Hepatic stellate cell (primary cell): ENCODE measurements around the gene TMEM138.

Experiments used
- DNase-seq: peaks from one replicate; pipeline ENCODE4 v3.0.0; 2011; ENCODE audit warnings: low spot score

Gene TMEM138

DNA sequence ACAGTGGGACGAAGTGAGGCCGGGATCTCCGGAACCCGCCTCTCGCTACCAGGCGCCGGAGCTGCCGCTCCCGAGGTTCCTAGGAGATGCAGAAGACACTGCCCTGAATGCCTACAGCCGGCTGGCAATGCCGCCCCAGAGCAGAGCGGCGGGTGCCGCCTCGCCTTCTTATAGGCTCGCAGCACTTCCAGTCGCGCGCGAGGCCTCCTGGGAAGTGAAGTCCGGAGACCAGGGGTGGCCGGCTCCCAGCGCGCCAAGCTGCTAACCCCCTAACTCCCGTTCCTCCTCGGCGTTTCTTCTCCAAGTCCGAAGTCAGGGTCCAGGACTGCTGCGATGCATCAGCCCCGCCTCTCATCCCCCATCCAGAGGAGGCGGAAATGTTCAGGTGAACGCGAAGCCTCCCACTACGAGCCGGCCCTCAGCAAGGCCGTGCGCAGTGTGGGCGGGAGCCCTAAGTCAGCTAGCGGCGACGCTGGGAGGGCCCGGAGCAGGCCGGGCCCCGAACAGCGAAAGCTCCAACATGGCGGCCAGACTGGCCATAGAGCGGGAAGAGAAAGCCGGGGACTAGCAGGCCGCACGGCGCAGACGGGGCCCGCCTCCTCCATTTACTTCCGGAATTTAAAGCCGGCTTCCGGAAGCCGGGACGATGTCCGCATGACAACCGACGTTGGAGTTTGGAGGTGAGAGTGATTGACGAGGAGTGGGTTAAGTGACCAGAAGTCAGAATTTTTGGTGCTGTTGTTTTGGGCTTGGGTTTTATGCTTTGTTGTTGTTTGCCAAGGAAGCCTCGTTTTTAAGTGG is at the start of gene TMEM138, which contains the start of gene CYB561A3:
TSS of gene TMEM138 (plus strand) at position 634 of the 801 bp plus-strand sequence. CDS start 2,017 bp downstream, outside the sequence.
TSS of gene CYB561A3 (minus strand) at position 142 of the 801 bp plus-strand sequence. CDS start 5,169 bp downstream, outside the sequence.
- peak; percentile 95 for DNase-seq

DNA sequence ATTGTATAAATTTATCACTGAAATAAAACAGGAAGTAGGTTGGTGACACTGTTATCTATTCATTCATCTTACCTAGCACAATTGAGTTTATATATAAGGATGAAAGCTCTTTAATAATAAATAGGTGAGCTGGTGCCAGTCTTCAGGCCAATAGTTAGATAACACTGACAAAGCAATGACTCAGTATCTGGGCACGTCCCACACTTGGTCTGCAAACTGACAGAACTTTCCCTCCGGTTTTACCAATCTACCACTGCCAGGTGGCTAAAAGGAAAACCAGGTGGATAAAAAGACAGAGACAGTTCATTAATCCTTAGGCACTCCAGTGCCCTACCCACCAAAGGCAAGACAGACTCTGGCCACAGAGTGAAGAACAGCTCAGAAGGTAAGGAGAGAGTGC is 46.9 kb upstream of the TMEM138 start:
- DNase-seq, result no peak

DNA sequence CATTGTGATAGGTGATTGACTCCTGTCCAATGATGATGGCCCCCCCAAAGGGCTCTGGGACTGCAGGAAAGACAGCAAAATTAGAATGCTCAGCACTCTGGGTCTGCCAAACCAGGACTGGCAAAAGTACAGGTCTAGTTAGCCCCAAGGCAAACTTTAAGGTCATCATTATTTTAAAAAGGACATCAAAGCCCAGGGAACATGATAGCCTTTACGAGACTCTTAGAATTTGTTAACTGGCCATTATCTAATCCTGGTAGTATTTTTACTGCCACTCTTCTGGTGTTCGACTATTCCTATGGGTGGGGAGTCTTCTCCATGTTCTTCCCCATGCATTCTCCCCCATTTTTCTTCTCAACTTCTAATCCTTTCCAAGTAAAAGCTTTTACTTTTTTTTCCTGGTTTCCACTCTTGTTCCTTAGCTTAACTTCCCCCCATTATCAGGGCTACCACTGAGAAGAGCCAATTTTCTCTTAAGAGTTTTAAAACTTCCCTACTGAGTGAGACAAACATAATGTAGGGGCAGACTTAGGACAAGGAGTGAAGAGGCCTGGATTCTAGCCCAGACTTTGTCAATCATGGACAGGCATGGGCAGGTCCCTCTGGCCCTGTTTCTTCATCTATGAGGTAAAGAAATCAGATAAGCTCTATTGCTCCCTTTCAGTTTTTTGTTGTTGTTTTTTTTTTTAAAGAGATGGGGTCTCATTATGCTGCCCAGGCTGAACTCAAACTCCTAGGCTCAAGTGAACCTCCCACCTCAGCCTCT is 36.3 kb upstream of the TMEM138 start:
- DNase-seq, result no peak

DNA sequence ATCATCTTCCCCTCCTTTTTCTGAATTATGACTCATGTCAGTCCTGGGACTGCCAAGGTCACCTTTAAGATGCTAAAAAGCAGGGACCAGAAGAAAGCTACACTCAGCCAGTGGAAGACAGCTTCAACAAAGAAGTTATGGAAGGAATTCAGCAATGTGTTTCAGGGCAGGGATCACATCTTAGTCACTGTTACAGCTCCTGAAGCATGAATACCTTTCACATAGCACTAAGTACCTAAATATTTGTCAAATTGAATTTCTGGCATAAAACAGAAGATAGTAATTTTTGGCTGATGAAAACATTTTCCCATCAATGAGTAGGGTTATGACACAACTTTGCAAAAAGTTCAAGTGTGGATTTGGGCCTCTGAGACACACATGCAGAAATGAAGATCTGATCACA is 34.5 kb upstream of the TMEM138 start:
- no peak for DNase-seq

DNA sequence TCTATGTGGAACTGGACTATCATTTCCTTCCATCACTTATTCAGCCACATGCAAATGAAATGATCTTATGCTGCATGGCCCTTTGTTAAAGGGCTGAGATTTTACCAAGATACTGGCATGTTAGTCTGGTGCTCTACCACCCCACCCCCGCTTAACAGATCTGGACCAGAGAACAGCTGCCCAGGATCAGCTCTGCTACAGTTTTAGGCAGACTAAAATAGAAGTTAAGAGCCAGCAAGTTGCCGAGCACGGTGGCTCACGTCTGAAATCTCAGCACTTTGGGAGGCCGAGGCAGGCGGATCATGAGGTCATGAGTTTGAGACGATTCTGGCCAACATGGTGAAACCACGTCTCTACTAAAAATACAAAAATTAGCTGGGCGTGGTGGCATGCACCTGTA is 33.8 kb upstream of the TMEM138 start:
- no peak for DNase-seq

DNA sequence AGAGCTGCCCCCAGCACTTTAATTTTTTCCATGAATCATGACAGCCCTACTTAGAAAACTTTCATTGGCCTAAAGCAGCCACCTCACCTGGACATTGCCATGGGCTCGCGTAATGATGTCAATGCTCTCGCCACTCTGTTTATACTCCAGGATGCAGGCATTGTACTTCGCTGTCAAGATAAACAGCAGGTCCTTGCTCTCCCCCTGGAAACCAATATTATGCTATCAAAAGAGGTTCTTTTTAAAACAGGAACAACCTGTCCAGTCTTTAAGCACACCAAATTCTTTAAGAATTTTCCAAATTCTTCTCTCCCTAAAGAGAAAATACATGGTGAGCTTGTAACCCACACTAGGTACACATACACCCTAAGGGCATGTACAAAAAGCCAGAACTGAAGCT is 32.3 kb upstream of the TMEM138 start:
- no peak for DNase-seq

DNA sequence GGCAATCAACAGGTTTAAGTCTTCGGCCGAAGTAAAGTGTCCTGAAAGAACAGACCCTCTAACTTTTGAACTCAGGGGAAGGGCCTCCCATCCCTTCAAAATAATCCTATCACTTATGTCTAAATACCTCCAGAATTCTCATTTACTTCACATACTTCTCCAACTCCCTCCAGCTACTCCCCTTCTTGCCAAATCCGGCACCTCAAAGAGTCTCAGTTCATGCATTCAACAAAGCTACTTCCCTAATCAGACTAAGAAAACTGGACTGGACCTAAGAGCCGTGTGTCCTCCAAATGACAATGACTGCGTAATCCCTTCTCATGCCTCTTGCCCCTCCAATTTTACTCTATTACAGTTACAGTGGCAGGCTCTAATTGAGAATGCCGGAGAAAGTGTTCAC is 30.5 kb upstream of the TMEM138 start:
- no peak for DNase-seq

DNA sequence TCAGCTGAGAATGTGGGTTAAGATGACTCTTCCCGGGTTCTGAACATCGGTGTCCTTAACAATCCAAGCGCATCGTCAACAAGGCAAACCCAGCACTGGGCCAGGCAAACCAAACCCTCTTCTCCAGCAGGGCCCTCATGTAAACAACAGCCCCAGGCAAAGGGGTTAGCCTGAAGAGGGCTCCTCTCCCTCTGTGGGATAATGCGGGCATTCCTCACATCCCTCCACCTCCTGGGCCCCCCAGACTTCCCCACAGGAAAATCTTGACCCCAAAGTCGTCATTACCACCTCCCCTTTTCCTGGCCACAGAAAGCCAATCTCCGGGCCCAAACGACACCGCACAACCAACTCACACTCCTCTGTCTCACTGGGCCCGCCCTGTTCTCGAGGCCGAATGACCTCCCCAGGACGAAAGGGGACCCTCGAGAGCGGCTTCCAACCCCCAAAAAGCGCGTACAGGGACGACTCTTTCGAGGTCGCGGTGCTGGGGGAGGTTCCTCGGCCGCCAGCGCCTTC is 29.8 kb upstream of the TMEM138 start:
- DNase-seq, result peak; percentile 71

DNA sequence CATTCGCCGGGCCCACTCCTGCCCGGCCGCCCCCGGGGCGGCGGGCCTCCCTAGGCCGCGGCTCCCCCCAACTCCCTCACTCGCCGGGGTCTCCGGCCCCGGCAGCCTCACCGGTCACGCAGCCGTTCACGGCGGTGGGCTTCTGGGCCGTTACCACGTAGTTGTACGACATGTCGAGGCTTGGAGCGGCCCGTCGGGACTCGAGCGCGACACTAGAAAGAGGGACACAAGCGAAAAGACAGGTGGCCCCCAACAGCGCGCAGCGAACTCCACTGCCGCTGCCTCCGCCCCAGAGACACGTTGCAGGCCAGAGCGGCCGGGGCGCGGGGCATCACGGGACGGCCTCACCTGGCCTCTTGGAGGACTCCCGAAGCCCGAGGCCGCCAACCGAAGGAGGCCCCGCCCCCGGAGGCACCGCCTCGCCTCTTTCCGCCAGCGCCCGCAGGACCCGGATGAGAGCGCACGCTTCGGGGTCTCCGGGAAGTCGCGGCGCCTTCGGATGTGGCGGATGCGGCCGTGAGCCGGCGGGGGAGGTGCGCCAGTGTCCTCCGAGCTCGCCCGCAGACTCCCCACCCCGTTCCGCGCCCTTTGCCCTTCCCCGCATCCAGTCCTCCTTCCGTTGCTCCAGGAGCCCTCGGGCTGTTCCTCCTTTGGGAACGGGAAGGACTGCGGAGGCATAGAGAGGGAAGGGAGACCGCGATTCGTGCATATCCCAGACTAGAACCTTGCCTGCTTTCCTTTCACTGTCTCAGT is 29.2 kb upstream of the TMEM138 start, which contains the start of the genes DDB1 and TKFC:
TSS of gene DDB1 (minus strand) at position 309 of the 753 bp plus-strand sequence. CDS start at position 172, 137 bp downstream.
TSS of gene TKFC (plus strand) at position 432 of the 753 bp plus-strand sequence. CDS start 1,501 bp downstream, outside the sequence.
- DNase-seq, result peak; percentile 94

DNA sequence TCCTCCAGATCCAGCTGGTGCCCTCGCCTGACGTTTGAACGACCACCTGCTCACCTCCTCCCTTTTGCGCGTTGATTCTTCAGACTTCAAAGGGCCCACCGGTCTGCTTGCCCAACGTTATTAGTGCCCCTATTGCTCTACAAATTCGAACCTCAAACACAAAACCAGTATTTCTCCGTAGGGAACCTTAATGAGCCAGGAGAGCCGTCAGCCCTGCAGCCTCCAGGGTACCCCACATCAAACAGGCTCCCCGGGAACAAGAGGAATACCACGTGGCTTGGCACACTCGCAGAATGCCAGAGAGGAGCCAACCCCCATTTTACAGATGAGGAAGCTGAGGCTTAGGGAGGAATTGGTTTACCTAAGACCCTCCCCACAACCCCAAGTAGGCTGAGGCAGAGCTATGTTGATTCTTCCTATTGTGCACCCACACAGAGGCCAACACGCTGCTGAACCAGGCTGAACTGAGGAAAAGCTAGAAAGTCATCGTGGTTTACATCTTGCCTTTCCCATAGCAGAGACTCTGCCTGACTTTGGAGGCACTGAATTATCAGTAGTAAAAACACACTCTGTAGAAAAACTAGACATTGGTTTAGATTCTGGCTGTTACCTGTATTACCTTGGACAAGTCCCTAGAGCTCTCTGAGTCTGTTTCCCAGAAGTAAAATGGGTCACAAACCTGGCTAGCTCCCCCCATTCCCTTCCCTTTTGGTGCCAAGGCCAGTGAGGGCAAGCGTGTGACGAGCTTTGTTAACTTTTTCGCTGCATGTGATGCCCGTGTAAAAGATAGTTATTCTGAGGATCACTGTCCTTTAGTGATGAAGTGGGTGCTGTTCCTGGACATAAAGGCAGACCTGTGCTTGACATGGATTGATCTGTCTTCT is 28.4 kb upstream of the TMEM138 start:
- DNase-seq, result no peak

DNA sequence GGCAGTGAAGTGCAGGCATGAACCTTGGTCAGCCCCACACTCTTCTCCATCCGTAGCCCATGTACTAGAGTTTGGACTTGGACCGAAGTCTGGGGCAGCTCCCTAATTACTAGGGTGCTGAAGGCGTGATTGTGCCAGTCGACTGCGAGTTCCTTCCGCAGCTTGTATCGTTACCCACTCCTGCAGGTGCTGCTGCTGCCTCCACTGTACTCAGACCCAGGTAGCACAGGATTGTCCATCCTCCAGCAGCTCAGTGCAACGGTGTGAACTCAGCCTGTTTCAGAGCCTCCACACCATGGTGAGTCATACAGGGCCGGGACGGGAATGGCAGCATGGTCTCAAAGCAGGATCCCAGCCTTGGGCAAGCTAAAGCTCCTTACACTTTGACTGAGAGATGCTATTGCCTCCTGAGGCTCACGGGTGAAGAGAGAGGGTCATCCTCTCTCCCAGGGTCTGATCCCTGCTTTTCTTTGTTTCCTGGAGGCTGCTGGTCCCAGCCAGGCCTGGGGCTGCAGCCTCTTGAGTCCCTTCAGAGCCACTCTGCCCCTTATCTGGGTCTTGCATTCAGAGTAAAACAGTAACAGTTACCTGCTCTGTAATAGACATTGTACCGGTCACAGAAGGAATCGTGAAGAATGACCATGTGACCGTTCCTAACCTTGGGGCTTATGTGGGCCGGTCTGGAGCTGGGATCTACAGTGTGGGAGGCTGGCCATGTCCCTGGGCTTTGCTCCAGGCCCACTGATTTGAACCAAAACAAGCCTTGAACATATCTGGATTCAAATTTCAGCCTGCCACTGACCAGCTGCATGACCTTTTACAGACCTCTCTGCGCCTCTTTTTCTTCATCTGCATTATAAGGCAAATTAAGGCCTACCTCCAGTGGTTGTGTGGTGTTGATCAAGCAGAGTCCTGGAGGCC is 27.5 kb upstream of the TMEM138 start:
- DNase-seq, result peak; percentile 42

DNA sequence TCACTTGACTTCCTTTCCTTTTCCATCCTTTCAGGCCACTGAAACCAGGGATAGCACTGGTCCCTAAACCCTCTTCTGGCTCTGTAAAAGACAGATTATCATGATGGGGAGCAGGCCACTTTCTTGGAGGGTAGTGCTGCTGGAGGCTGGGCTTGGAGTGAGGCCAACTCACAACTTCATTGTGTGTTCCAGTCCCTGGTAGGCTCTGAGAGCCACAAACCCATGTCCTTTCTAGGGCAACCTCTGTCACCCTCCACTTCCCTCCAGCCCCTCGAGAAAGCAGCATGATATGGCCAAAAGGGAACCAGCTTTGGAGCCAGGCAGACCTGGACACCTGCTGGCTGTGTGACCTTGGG is 26.8 kb upstream of the TMEM138 start:
- DNase-seq, result no peak

DNA sequence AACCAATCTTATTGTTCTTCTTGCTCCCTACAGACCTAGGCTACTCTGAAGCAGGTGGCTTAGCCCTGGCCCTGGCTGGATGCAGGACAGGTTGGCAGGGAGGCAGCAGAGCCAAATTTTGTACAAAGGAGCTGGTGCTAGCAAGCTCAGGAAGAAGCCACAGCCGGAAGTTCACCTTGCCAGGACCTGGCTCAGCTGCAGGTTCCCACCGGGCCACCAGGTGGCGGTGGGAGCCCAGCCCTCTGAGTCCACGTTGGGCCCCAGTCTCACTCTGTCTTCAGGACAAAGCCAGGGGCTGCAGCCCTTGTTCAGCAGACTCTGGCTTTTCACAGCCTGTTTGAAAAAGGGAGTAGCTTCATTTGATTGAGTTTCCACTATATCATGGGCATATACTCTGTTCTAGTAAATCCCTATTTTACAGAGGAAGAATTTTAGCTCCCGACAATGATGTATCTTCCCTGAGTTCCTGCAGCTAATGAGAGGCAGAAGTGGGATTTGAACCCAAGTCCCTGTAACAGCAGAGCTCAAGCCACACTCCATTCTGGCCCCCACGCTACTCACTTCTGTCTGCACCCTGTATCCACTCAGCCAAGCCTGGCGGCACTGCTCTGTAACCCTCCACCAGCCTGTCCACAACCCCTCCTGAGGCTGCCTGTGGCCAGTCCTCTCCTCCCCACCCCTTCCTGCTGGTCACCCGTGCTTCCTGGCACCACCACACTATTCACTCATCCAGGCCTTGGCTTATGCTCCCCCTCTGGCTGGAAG is 25.8 kb upstream of the TMEM138 start:
- DNase-seq, result peak; percentile 89

DNA sequence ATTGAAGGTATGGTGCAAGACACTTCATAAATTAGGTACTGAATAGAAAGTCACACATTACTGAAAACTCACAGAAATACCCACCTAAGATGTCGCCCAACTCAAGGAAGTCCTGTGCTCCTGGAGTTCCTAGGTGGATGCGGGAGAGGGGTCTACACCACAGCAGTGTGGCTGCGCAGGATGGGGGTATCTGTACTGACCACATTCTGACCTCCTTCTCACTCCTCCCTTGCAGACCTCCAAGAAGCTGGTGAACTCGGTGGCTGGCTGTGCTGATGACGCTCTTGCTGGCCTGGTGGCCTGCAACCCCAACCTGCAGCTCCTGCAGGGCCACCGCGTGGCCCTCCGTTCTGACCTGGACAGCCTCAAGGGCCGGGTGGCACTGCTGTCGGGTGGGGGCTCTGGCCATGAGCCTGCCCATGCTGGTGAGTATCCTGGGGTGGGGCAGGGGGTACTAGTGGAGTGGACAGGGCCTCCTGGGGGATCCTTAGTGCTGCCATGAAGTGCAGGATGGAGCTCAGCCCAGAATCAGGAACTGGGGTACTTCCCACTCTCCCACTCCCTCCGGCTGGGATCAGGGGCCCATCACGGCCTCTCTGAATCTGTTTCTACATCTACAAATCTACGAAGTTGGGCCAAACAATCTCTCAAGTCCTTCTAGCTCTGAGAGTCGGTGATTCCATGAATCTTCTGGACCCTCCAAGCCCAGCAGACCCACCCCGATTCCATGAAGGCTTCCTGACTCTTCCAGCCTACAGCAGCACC is 24.3 kb upstream of the TMEM138 start:
- no peak for DNase-seq

DNA sequence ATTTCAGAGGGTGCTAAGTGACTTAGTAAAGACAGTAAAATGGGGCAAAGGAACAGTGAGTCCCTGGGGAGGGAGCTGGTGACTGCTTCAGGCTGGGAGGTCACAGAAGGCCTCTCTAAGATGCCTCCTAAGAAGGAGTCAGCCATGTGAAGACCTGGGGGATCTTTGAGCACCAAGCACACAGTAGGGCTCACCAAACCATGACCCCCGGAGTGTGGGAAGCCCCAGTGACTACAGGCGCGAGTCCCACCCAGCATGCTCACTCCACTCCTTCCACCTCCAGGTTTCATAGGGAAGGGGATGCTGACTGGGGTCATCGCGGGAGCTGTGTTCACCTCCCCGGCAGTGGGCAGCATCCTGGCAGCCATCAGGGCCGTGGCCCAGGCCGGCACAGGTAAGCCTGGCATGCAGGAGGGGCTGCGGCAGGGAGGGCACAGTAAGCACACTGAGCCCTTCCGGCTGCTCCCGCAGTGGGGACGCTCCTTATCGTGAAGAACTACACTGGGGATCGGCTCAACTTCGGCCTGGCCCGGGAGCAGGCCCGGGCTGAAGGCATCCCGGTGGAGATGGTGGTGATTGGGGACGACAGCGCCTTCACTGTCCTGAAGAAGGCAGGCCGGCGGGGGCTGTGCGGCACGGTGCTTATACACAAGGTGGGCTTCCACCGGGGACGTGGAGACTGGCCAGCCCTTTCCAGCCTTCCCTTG is 23.2 kb upstream of the TMEM138 start:
- no peak for DNase-seq

DNA sequence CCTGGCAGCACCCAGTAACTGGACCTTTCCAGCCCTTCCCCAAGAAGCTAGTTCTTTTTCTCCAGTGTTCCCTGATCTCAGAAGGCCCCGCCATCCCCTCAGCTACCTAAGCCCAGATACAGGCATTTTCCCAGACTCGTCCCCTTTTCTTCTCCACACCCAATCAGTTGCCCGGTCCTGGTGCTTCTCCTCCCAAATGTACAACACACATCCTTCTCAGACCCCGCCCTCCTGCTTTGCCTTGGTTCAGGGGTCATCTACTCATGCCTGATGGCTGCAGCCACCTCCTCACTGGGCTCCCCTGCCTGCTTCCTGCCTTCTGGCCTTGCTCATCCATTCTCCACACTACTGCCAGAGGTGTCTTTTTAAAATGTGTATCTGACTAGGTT is 22.7 kb upstream of the TMEM138 start:
- DNase-seq, result no peak

DNA sequence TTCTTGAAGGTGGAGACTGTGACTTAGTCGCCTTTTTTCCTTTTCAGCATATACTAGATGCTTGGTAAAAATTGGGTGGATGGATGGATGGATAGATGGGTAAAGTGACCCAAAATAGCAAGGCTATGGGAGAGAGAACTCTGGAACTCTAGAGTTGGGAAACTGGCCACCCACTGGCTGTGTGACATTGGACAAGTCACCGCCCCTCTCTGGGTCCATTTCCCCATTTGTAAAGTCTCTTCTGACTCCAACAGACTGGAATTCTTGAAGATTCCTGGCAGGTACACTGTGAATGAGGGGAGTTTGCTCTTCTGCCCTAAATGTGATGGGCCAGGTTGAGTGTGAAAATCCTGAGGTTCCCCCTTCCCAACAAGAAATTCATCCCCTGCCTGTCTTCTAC is 21.2 kb upstream of the TMEM138 start:
- no peak for DNase-seq

DNA sequence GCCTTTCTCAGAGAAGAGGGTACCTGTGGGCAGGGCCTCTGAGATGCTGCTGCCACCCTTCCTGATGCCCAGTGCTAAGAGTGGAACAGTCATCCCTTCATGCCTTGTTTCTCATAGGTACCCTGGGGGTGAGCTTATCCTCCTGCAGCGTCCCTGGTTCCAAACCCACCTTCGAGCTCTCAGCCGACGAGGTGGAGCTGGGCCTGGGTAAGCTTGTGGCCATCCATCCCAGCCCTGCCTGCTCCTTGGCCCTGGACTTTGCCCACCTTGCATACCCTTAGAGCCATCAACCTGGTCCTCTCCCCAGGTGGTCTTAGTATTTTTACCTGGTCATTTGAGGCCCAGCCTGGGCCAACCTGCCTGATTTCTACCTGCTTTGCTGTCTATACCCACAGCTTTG is 20.5 kb upstream of the TMEM138 start:
- DNase-seq, result no peak
